Immature natural killer cell (primary cell): ENCODE results near the gene SDHAF1. TPM values are rescaled to one million over a fixed set of nuclear protein-coding genes. Genes with fewer than 3 reads are reported as not detected.
A peak's percentile ranks its signal among the peaks of the same experiment; 100 is the strongest.
"Not testable (repeated sequence)": the region's sequence is repeated elsewhere in the genome, so short reads cannot be mapped to it uniquely, and the experiment has no call there.

Source experiments
- DNase-seq, 3 donors: peaks; one replicate each; pipeline ENCODE4 v3.0.0; 2022; ENCODE audit warnings: mixed read lengths in 1 of 3
- H3K27ac Mint-ChIP-seq, 6 donors: one replicate each; pipeline ENCODE4 v1.8.0; 2020; ENCODE audit warnings: mixed read lengths in 6 of 6, mild to moderate bottlenecking in 5 of 6, inconsistent platforms in 4 of 6, moderate library complexity in 3 of 6
- H3K27me3 Mint-ChIP-seq, 3 donors: one replicate each; pipeline ENCODE4 v1.8.0; 2020 to 2021; ENCODE audit warnings: low read depth in 3 of 3, mild to moderate bottlenecking in 3 of 3, mixed read lengths in 3 of 3, moderate library complexity in 3 of 3, inconsistent platforms in 1 of 3
- H3K36me3 Mint-ChIP-seq, 3 donors: one replicate each; pipeline ENCODE4 v1.8.0; 2020; ENCODE audit warnings: mixed read lengths in 3 of 3, inconsistent platforms in 2 of 3, mild to moderate bottlenecking in 2 of 3
- H3K4me1 Mint-ChIP-seq, 2 donors: one replicate each; pipeline ENCODE4 v1.8.0; 2020; ENCODE audit warnings: inconsistent platforms in 2 of 2, mild to moderate bottlenecking in 2 of 2, mixed read lengths in 2 of 2, moderate library complexity in 1 of 2
- H3K4me3 Mint-ChIP-seq, 5 donors: one replicate each; pipeline ENCODE4 v1.8.0; 2020; ENCODE audit warnings: mild to moderate bottlenecking in 5 of 5, mixed read lengths in 5 of 5, inconsistent platforms in 3 of 5, moderate library complexity in 3 of 5
- H3K9me3 Mint-ChIP-seq, 6 donors: one replicate each; pipeline ENCODE4 v1.8.0; 2020; ENCODE audit warnings: mild to moderate bottlenecking in 6 of 6, mixed read lengths in 6 of 6, inconsistent platforms in 4 of 6, moderate library complexity in 3 of 6
- polyA plus RNA-seq, 3 donors: library from polyadenylated mRNA; unstranded; fragments of 300-500 nt; fragmentation: Illumina TruSeq; gene quantifications; one replicate each; pipeline ENCODE4 v1.2.3, GENCODE V29; 2021

Gene SDHAF1
- polyA plus RNA-seq, 3 donors from 2014 or later = 44.7 to 51.0 (median 48.3) TPM

DNA sequence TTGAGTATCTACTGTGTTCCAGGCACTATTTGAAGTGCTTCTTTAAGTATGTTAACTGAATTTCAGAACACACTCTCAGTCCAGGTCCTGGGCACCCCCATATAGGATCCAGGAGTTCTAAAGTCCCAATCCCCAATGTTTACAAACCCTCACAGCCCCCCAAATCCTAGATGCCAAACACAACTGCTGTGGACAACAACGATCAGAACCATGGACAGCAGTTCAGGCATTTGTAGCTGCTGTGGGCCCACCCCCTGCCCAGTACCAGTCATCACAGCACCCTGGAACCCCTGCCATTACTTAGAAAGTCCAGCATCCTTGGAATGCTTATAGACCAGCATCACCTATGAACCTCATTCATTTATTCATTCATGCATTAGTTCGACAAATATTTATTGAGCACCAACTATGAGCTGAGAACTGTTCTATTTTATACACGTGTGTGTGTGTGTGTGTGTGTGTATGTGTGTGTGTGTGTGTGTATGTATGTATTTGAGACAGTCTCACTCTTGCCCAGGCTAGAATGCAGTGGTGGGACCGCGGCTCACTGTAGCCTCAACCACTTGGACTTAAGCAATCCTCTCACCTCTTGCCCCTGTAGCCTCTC lies 19.3 kb upstream of the SDHAF1 start:
- H3K36me3 Mint-ChIP-seq = no peaks in the 10 kb centered on the region
- no peak overlapping the region for H3K27ac Mint-ChIP-seq
- peak in 1 of 3 donors; percentile 18 for DNase-seq
- no peaks in the 10 kb centered on the region for H3K4me1 Mint-ChIP-seq
- H3K4me3 Mint-ChIP-seq = no peak overlapping the region
- H3K9me3 Mint-ChIP-seq = no peaks in the 10 kb centered on the region
- H3K27me3 Mint-ChIP-seq = peaks cover 0 to 3% (median 1%) of the 10 kb centered on the region in 3 donors

GRCh38 chr19:35977446-35978222 lies 17.4 kb upstream of the SDHAF1 start:
- Mint-ChIP-seq H3K4me1 (no peaks in the 10 kb centered on the region), H3K27me3 (peaks cover 1 to 5% (median 4%) of the 10 kb centered on the region in 3 donors), H3K36me3 (no peaks in the 10 kb centered on the region), H3K9me3 (no peaks in the 10 kb centered on the region), H3K4me3 (no peak overlapping the region), H3K27ac (no peak overlapping the region)
- DNase-seq = no peak

DNA sequence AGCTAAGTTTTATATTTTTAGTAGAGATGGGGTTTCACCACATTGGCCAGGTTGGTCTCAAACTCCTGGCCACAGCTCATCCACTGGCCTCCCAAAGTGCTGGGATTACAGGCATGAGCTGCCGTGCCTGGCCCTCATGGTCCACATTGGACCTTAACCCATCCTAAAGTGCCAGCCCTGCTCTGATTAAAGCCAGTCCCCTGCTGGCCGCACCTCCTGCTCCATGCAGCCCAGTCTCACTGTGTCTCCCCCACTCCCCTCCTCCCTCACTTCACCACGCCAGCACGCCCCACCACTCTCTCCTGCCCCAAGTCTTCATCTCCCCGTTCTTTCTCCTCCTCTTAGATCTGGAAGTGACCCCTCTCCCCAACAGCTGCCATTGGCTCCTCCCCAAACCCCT lies 16.7 kb upstream of the SDHAF1 start:
- no peaks in the 10 kb centered on the region for H3K36me3 Mint-ChIP-seq
- H3K27ac Mint-ChIP-seq = no peak overlapping the region
- no peak for DNase-seq
- H3K9me3 Mint-ChIP-seq = no peaks in the 10 kb centered on the region
- no peaks in the 10 kb centered on the region for H3K4me1 Mint-ChIP-seq
- H3K4me3 Mint-ChIP-seq = no peak overlapping the region
- H3K27me3 Mint-ChIP-seq = peaks cover 1 to 5% (median 4%) of the 10 kb centered on the region in 3 donors

- Mint-ChIP-seq H3K36me3 (no peaks in the 10 kb centered on the region), H3K27ac (no peak overlapping the region), H3K4me1 (no peaks in the 10 kb centered on the region), H3K9me3 (no peaks in the 10 kb centered on the region), H3K4me3 (no peak overlapping the region), H3K27me3 (peaks cover 1 to 5% (median 4%) of the 10 kb centered on the region in 3 donors)
- DNase-seq = no peak
Observed at GRCh38 chr19:35978832-35979365, 16.1 kb upstream of the SDHAF1 start.

DNA sequence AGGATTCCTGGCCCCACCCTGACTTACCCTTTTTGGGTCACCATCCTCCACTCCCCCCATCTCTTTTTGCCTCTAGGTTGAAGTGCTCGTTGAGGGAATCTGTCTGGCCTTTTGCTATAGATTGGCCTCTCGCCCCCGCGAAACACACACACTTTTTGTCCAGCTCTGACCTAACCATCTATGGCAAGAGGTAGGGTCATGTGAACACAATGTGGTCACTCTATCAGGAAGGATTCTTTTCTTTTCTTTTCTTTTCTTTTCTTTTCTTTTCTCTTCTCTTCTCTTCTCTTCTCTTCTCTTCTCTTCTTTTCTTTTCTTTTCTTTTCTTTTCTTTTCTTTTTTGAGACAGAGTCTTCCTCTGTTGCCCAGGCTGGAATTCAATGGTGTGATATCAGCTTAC lies 14.0 kb upstream of the SDHAF1 start:
- H3K27ac Mint-ChIP-seq, DNase-seq, H3K36me3 Mint-ChIP-seq, H3K4me1 Mint-ChIP-seq, H3K9me3 Mint-ChIP-seq, H3K4me3 Mint-ChIP-seq: not testable (repeated sequence)
- H3K27me3 Mint-ChIP-seq = peaks cover 3 to 19% (median 5%) of the 10 kb centered on the region in 3 donors

DNA sequence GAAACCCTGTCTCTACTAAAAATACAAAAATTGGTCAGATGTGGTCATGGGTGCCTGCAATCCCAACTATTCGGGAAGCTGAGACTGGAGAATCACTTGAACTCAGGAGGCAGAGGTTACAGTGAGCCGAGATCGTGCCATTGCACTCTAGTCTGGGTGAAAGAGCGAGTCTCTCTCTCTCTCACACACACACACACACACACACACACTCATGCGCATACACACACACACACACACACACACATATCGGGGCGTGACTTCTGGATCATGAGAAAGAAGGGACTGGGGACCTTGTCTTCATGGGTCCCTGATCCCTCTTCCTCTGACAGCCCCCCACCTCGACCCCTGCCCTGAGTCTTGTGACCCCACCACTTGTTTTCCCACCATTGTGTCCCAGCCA lies 11.8 kb upstream of the SDHAF1 start:
- H3K4me1 Mint-ChIP-seq = peaks cover 0 to 4% of the 10 kb centered on the region in 2 donors

DNA sequence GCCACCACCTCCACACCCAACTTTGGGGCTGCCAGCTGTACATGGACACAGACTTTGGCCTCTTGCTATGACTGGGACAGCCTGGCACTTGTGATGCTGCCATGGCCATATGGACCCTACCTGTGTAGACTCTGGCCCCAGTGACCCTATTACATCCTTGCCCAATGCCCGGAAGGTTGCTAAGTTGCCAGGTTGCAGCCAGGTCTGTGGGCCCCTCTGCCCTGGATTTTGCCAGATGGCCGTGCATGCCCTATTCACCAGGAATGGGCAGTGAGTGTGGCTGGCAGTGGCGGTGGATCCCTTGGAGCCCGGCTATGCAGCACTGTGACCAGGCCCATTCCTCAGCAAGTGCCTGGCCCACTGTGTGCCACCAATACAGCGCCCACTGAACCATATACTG lies 8.9 kb upstream of the SDHAF1 start:
- H3K9me3 Mint-ChIP-seq = no peaks in the 10 kb centered on the region
- H3K4me3 Mint-ChIP-seq = no peak overlapping the region
- no peaks in the 10 kb centered on the region for H3K36me3 Mint-ChIP-seq
- H3K27ac Mint-ChIP-seq = no peak overlapping the region
- peaks cover 0 to 4% of the 10 kb centered on the region in 2 donors for H3K4me1 Mint-ChIP-seq
- no peak for DNase-seq
- peaks cover 4 to 27% (median 15%) of the 10 kb centered on the region in 3 donors for H3K27me3 Mint-ChIP-seq

More for the DNA sequence above, 11.8 kb upstream of the SDHAF1 start:
- Mint-ChIP-seq H3K27me3 (peaks cover 5 to 22% (median 8%) of the 10 kb centered on the region in 3 donors), H3K4me3 (no peak overlapping the region), H3K27ac (no peak overlapping the region), H3K9me3 (no peaks in the 10 kb centered on the region), H3K36me3 (no peaks in the 10 kb centered on the region)
- no peak for DNase-seq

- peaks cover 0 to 4% of the 10 kb centered on the region in 2 donors for H3K4me1 Mint-ChIP-seq
- DNase-seq = no peak
- no peaks in the 10 kb centered on the region for H3K36me3 Mint-ChIP-seq
- no peak overlapping the region for H3K27ac Mint-ChIP-seq
- H3K27me3 Mint-ChIP-seq = peaks cover 2 to 27% (median 15%) of the 10 kb centered on the region in 3 donors
- no peaks in the 10 kb centered on the region for H3K9me3 Mint-ChIP-seq
- peak overlapping the region in 3 of 5 donors; percentile 38 to 59 (median 39) for H3K4me3 Mint-ChIP-seq
Observed at GRCh38 chr19:35986664-35987570, 8.1 kb upstream of the SDHAF1 start.

DNA sequence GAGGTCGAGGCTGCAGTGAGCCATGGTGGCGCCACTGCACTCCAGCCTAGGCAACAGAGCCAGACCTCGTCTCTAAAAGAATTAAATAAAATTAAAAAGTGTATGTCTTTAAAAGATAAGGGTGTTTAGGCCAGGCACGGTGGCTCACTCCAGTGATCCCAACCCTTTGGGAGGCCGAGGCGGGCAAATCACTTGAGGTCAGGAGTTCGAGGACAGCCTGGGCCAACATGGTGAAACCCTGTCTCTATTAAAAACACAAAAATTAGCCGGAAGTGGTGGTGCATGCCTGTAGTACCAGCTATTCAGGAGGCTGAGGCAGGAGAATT lies 7.5 kb upstream of the SDHAF1 start:
- Mint-ChIP-seq H3K4me3 (no peak overlapping the region), H3K27ac (no peak overlapping the region), H3K27me3 (peaks cover 2 to 25% (median 15%) of the 10 kb centered on the region in 3 donors), H3K4me1 (peaks cover 0 to 4% of the 10 kb centered on the region in 2 donors), H3K36me3 (no peaks in the 10 kb centered on the region), H3K9me3 (no peaks in the 10 kb centered on the region)
- DNase-seq = no peak

- no peak overlapping the region for H3K4me3 Mint-ChIP-seq
Observed at GRCh38 chr19:35988824-35989223, 6.2 kb upstream of the SDHAF1 start.

GRCh38 chr19:35990156-35990555 lies 4.8 kb upstream of the SDHAF1 start:
- no peak for DNase-seq
- H3K36me3 Mint-ChIP-seq = no peaks in the 10 kb centered on the region
- H3K9me3 Mint-ChIP-seq = no peaks in the 10 kb centered on the region
- no peak overlapping the region for H3K27ac Mint-ChIP-seq
- no peak overlapping the region for H3K4me3 Mint-ChIP-seq
- peaks cover 11 to 12% of the 10 kb centered on the region in 2 donors for H3K4me1 Mint-ChIP-seq
- H3K27me3 Mint-ChIP-seq = peaks cover 5 to 20% (median 19%) of the 10 kb centered on the region in 3 donors

More at GRCh38 chr19:35988824-35989223, 6.2 kb upstream of the SDHAF1 start:
- peaks cover 0 to 4% of the 10 kb centered on the region in 2 donors for H3K4me1 Mint-ChIP-seq
- DNase-seq = no peak
- no peaks in the 10 kb centered on the region for H3K9me3 Mint-ChIP-seq
- peaks cover 2 to 25% (median 15%) of the 10 kb centered on the region in 3 donors for H3K27me3 Mint-ChIP-seq
- H3K27ac Mint-ChIP-seq = no peak overlapping the region
- H3K36me3 Mint-ChIP-seq = no peaks in the 10 kb centered on the region

DNA sequence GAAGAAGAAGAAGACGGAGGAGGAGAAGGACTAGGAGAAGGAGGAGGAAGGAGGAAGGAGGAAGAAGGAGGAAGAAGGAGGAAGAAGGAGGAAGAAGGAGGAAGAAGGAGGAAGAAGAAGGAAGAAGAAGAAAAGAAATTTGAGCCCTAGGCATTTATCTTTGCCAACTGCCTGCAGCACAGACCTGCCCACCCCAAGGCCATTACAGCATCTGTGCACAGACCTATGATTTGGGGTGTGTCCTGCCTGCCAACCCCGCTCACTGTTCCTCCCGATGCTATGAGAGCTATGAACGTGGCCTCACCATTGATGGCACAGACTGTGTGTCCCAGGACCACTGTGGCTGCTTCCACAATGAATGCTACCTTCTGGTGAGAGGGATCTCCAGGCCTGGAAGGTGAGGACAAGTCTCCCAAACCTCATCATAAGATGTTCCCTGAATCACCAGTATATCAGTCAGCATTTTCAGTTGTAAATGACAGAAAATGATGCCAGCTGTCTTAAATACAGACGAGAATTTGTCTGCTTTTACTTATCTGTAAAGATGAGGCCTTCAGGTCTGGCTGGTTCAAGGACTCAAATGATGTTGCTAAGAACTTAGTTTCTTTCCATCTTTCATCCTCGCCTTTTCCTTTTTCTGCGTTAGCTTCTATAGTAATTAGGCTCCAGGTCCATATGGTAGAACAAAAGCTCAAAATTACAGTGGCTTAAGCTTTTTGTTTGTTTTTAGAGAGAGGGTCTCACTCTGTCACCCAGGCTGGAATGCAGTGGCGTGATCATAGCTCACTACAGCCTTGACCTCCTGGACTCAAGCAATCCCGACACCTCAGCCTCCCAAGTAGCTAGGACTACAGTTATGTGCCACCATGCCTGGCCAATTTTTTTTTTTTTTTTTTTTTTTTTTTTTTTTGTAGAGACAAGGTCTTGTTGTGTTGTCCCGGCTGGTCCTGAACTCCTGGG lies 3.9 kb upstream of the SDHAF1 start:
- Mint-ChIP-seq H3K36me3 (no peaks in the 10 kb centered on the region), H3K9me3 (no peaks in the 10 kb centered on the region), H3K27me3 (peaks cover 4 to 18% (median 15%) of the 10 kb centered on the region in 3 donors), H3K27ac (no peak overlapping the region), H3K4me1 (peaks cover 17% of the 10 kb centered on the region in 2 donors), H3K4me3 (no peak overlapping the region)
- no peak for DNase-seq
